Testis (tissue), 3 donors: ENCODE results near the gene ARL6IP5. TPM values are rescaled to one million over a fixed set of nuclear protein-coding genes. Genes with fewer than 3 reads are reported as not detected.

Experiments
- DNase-seq: peaks from one replicate; pipeline ENCODE4 v3.0.0-alpha.2; 2019
- H3K27ac ChIP-seq, 2 donors: fragments of 200-600 bp; sonication (generic); one replicate each; pipeline ENCODE4 v1.5.1; 2019
- H3K27me3 ChIP-seq: fragments of 200-600 bp; sonication (generic); one replicate; pipeline ENCODE4 v1.5.1; 2019
- H3K36me3 ChIP-seq: fragments of 200-600 bp; sonication (generic); one replicate; pipeline ENCODE4 v1.5.1; 2017; ENCODE audit warnings: low read depth; ENCODE audit errors: missing control alignments
- H3K4me1 ChIP-seq: fragments of 200-600 bp; sonication (generic); one replicate; pipeline ENCODE4 v1.5.1; 2019
- H3K4me3 ChIP-seq, 2 donors: fragments of 200-600 bp; sonication (generic); one replicate each; pipeline ENCODE4 v1.5.1; 2017 to 2019
- H3K9me3 ChIP-seq: fragments of 200-600 bp; sonication (generic); one replicate; pipeline ENCODE4 v1.5.1; 2017
- CTCF ChIP-seq, 3 experiments: fragments of 450-650 bp in 2 of 3; fragments of 200-600 bp in 1 of 3; sonication (generic) in 1 of 3; IDR thresholded peaks; one replicate each; pipeline ENCODE4 v1.5.1; 2016 to 2019; ENCODE audit warnings: antibody characterized with exemption in 3 of 3, mild to moderate bottlenecking in 2 of 3, moderate library complexity in 1 of 3
- POLR2A ChIP-seq: fragments of 450-650 bp; IDR thresholded peaks from one replicate; pipeline ENCODE4 v1.6.1; 2017; ENCODE audit warnings: antibody characterized with exemption, mild to moderate bottlenecking, moderate library complexity
- WGBS, 2 donors: methylation state at CpG; one replicate each; pipeline ENCODE4 v1.1.5; 2018; 5-methylcytosine and 5-hydroxymethylcytosine counted together
- intact Hi-C: fragments of 100-400 bp; cut with DNase I; formaldehyde crosslinking; loops from one replicate; pipeline ENCODE4 v1.15.1; 2023; ENCODE audit warnings: low total_unique reads
- polyA plus RNA-seq: library from polyadenylated mRNA; stranded (reverse); fragments of 350-450 nt; fragmentation: Illumina TruSeq; extraction: RNeasy Lipid Tissue Mini Kit (QIAGEN cat#74804); gene quantifications from one replicate; pipeline ENCODE4 v1.2.3, GENCODE V29; 2014; ENCODE audit warnings: low read depth, low replicate concordance; ENCODE audit not compliant: insufficient read depth
- total RNA-seq, 2 donors: library from RNA; depleted of rRNA; stranded (reverse); fragments of >200 nt; gene quantifications; one replicate each; pipeline ENCODE4 v1.2.3, GENCODE V29; 2016

Gene ARL6IP5
- total and polyA plus RNA-seq, 3 donors from 2014 or later: 61.3 to 70.6 (median 68.3) TPM

GRCh38 chr3:69090021-69090420 is 5.3 kb downstream of the ARL6IP5 start:
- Histone ChIP-seq H3K9me3 (no peaks in the 10 kb centered on the region), H3K4me3 (no peak overlapping the region), H3K4me1 (peaks cover 60% of the 10 kb centered on the region), H3K27me3 (no peaks in the 10 kb centered on the region), H3K36me3 (no peaks in the 10 kb centered on the region), H3K27ac (no peak overlapping the region)
- WGBS, 2 donors: 71 to 72% methylated on average over 3 of the region's 3 CpGs
- no peak for DNase-seq
- intact Hi-C loops: no loop called here
- TF ChIP-seq POLR2A: no peak
- TF ChIP-seq CTCF (IDR thresholded peaks at IDR 0.05): no peak

GRCh38 chr3:69091389-69092029 is 6.8 kb downstream of the ARL6IP5 start:
- no peaks in the 10 kb centered on the region for H3K36me3 ChIP-seq
- WGBS, 2 donors: 49 to 66% methylated on average over 5 of the region's 5 CpGs
- H3K27me3 ChIP-seq: no peaks in the 10 kb centered on the region
- peak overlapping the region; percentile 33 to 77 for H3K27ac ChIP-seq
- no peak for DNase-seq
- TF ChIP-seq POLR2A (no peak), CTCF (IDR thresholded peaks at IDR 0.05) (no peak)
- intact Hi-C loops: no loop called here
- no peak overlapping the region for H3K4me3 ChIP-seq
- H3K9me3 ChIP-seq: no peaks in the 10 kb centered on the region
- peaks cover 60% of the 10 kb centered on the region for H3K4me1 ChIP-seq

- intact Hi-C loops: no loop called here
- no peak overlapping the region for H3K4me3 ChIP-seq
- WGBS, 2 donors: 40 to 41% methylated on average over 4 of the region's 4 CpGs
- peaks cover 54% of the 10 kb centered on the region for H3K4me1 ChIP-seq
- no peaks in the 10 kb centered on the region for H3K36me3 ChIP-seq
- no peak for DNase-seq
- no peaks in the 10 kb centered on the region for H3K9me3 ChIP-seq
- H3K27me3 ChIP-seq: no peaks in the 10 kb centered on the region
- peak overlapping the region; percentile 33 to 77 for H3K27ac ChIP-seq
- no peak for TF ChIP-seq CTCF (IDR thresholded peaks at IDR 0.05)
- TF ChIP-seq POLR2A: no peak
Measured at GRCh38 chr3:69092030-69092516, 7.3 kb downstream of the ARL6IP5 start.

GRCh38 chr3:69094467-69095205 is 9.9 kb downstream of the ARL6IP5 start:
- Histone ChIP-seq H3K4me1 (peaks cover 40% of the 10 kb centered on the region), H3K27ac (peak overlapping the region; percentile 56 to 77), H3K4me3 (no peak overlapping the region), H3K9me3 (no peaks in the 10 kb centered on the region), H3K36me3 (no peaks in the 10 kb centered on the region), H3K27me3 (no peaks in the 10 kb centered on the region)
- TF ChIP-seq POLR2A (no peak), CTCF (IDR thresholded peaks at IDR 0.05) (no peak)
- intact Hi-C loops: no loop called here
- no peak for DNase-seq
- 27 to 36% methylated on average over 8 of the region's 8 CpGs for WGBS, 2 donors
